GM12878 (cell line): ENCODE results near the gene MROH7. TPM values are rescaled to one million over a fixed set of nuclear protein-coding genes. Genes with fewer than 3 reads are reported as not detected.

Experiments
- ATAC-seq: fragments of 200-7000 bp; cut with Tn5 transposase; 3 replicates; pipeline ENCODE4 v1.9.1; 2020; ENCODE audit warnings: mild to moderate bottlenecking, moderate library complexity
- BruUV-seq: library from RNA; stranded (reverse); fragments of 400-500 nt; replicated peaks from 2 replicates; lab custom pipeline; 2021; lab: Mats Ljungman, UMichigan
- CTCF ChIA-PET: fragments of 300-600 bp; sonication (Branson Sonifier 250); formaldehyde crosslinking; extraction: SDS; loops from one replicate; lab custom pipeline; 2021; ENCODE audit warnings: inconsistent platforms; lab: Yijun Ruan, JAX
- POLR2A ChIA-PET: fragments of 350-600 bp; formaldehyde crosslinking; extraction: SDS; loops from one replicate; lab custom pipeline; 2021; ENCODE audit warnings: inconsistent platforms; lab: Charles Lee
- RAD21 ChIA-PET: fragments of 300-600 bp; sonication (Branson Sonifier 250); formaldehyde crosslinking; loops from one replicate; lab custom pipeline; 2023; ENCODE audit warnings: antibody characterized with exemption; ENCODE audit not compliant: unreplicated experiment; lab: Charles Lee
- SMC1A ChIA-PET: fragments of 300-600 bp; sonication (Branson Sonifier 250); formaldehyde crosslinking; loops from one replicate; lab custom pipeline; 2023; ENCODE audit not compliant: unreplicated experiment, uncharacterized antibody; lab: Charles Lee
- DNase-seq: peaks from one replicate; pipeline ENCODE4 v3.0.0-alpha.2; 2011; ENCODE audit warnings: low read depth, low spot score
- FAIRE-seq: peaks from 3 replicates; lab custom pipeline; 2011; peaks lifted over from hg19 to GRCh38; lab: Jason Lieb, UNC
- H2AFZ ChIP-seq: 2 replicates; pipeline ENCODE4 v1.6.0; 2011; ENCODE audit warnings: low read depth, low read length, control low read depth; ENCODE audit not compliant: control insufficient read depth
- H3K27ac ChIP-seq: 2 replicates; pipeline ENCODE4 v1.5.1; 2011; ENCODE audit warnings: control low read depth; ENCODE audit not compliant: control insufficient read depth, insufficient read depth
- H3K27me3 ChIP-seq, 2 experiments: replicated peaks in 1 of 2; 2 replicates each; pipeline versions ENCODE4 v1.6.0 to v1.6.1; 2011; ENCODE audit warnings: low read length in 1 of 2; ENCODE audit not compliant: control insufficient read depth in 2 of 2, insufficient read depth in 2 of 2
- H3K36me3 ChIP-seq, 2 experiments: 2 replicates each; pipeline ENCODE4 v1.5.1; 2011; ENCODE audit warnings: low read length in 1 of 2; ENCODE audit not compliant: control insufficient read depth in 2 of 2, insufficient read depth in 2 of 2
- H3K4me1 ChIP-seq: 2 replicates; pipeline ENCODE4 v1.6.1; 2011; ENCODE audit warnings: mild to moderate bottlenecking, low read length, moderate library complexity, mixed read lengths; ENCODE audit not compliant: control insufficient read depth, insufficient read depth
- H3K4me2 ChIP-seq: 2 replicates; pipeline ENCODE4 v1.6.0; 2011; ENCODE audit warnings: control low read depth; ENCODE audit not compliant: control insufficient read depth, insufficient read depth
- H3K4me3 ChIP-seq: fragments of 200-600 bp; sonication (generic); 2 replicates; pipeline ENCODE4 v1.5.1; 2016
- H3K79me2 ChIP-seq: 2 replicates; pipeline ENCODE4 v1.6.0; 2011; ENCODE audit warnings: low read length; ENCODE audit not compliant: control insufficient read depth, insufficient read depth
- H3K9ac ChIP-seq: 2 replicates; pipeline ENCODE4 v1.8.0; 2011; ENCODE audit warnings: low read length, control low read depth, mixed read lengths; ENCODE audit not compliant: control insufficient read depth, insufficient read depth
- H3K9me3 ChIP-seq: replicated peaks from 3 replicates; pipeline ENCODE4 v1.5.1; 2011; ENCODE audit warnings: mild to moderate bottlenecking, low read length; ENCODE audit not compliant: control insufficient read depth, insufficient read depth
- H4K20me1 ChIP-seq: 2 replicates; pipeline ENCODE4 v1.6.0; 2011; ENCODE audit not compliant: control insufficient read depth, insufficient read depth
- ASH2L ChIP-seq: fragments of 300-600, 200-600 bp; sonication (generic); IDR thresholded peaks from 2 replicates; pipeline ENCODE4 v1.6.1; 2017; ENCODE audit warnings: low read depth, mild to moderate bottlenecking, borderline replicate concordance
- CHD1 ChIP-seq: IDR thresholded peaks from 2 replicates; pipeline ENCODE4 v1.6.1; 2012; ENCODE audit warnings: low read depth, low read length, improper control_type of control experiment
- CHD2 ChIP-seq: IDR thresholded peaks from 2 replicates; pipeline ENCODE4 v1.6.1; 2011; ENCODE audit warnings: low read depth, low read length, improper control_type of control experiment, borderline replicate concordance
- E4F1 ChIP-seq: fragments of 450-650 bp; IDR thresholded peaks from 2 replicates; pipeline ENCODE4 v1.6.1; 2018; ENCODE audit warnings: borderline replicate concordance, mild to moderate bottlenecking; ENCODE audit not compliant: partially characterized antibody
- FOXM1 ChIP-seq: IDR thresholded peaks from 2 replicates; pipeline ENCODE4 v1.6.1; 2012; ENCODE audit warnings: low read depth, mild to moderate bottlenecking, inconsistent platforms, low read length, moderate library complexity
- IKZF1 ChIP-seq: fragments of 450-650 bp; conservative IDR thresholded peaks from 2 replicates; pipeline ENCODE4 v1.6.1; 2017; ENCODE audit warnings: antibody characterized with exemption, mild to moderate bottlenecking
- IRF3 ChIP-seq: fragments of 450-650 bp; IDR thresholded peaks from 2 replicates; pipeline ENCODE4 v1.6.1; 2014; ENCODE audit warnings: mild to moderate bottlenecking
- LARP7 ChIP-seq: fragments of 450-650 bp; IDR thresholded peaks from 2 replicates; pipeline ENCODE4 v1.6.1; 2017; ENCODE audit warnings: mild to moderate bottlenecking
- NRF1 ChIP-seq: conservative IDR thresholded peaks from 2 replicates; pipeline ENCODE4 v1.6.1; 2011; ENCODE audit warnings: mild to moderate bottlenecking, low read depth, low read length, improper control_type of control experiment
- ZBTB33 ChIP-seq: fragments of 450-650 bp; IDR thresholded peaks from 2 replicates; pipeline ENCODE4 v1.6.1; 2017; ENCODE audit warnings: mild to moderate bottlenecking
- whole genome bisulfite sequencing: methylation state at CpG from one replicate; pipeline ENCODE4 v1.1.6; 2016; ENCODE audit warnings: low lambda C conversion rate; ENCODE audit not compliant: insufficient replicate concordance, insufficient coverage; ENCODE audit errors: missing lambda C conversion rate; 5-methylcytosine and 5-hydroxymethylcytosine counted together
- in situ Hi-C: fragments of 300-500 bp; cut with MboI; formaldehyde crosslinking; loops from 9 replicates; pipeline ENCODE4 v1.14.3; 2018; ENCODE audit warnings: mixed read lengths
- intact Hi-C: fragments of 100-400 bp; cut with micrococcal nuclease; formaldehyde crosslinking; loops from one replicate; pipeline ENCODE4 v1.14.2; 2022; ENCODE audit not compliant: unreplicated experiment
- polyA plus RNA-seq, 11 experiments: library from polyadenylated mRNA; depleted of rRNA in 4 of 11; unstranded in 6 of 11; stranded (reverse) in 5 of 11; fragments of >200 nt; fragmentation: Nextera tagmentation in 4 of 11; fragmentation: Illumina TruSeq in 1 of 11; extraction: Ambion mirVana in 4 of 11; extraction: Trizol in 1 of 11; gene quantifications; 1 replicate in 1 of 11; 2 replicates in 10 of 11; pipeline versions ENCODE4 v1.2.1 to v1.2.3, GENCODE V29; 2011 to 2016; ENCODE audit warnings: inconsistent platforms in 2 of 11, missing spikeins in 2 of 11, low read depth in 1 of 11
- total RNA-seq, 4 experiments: library from RNA; depleted of rRNA in 3 of 4; stranded (reverse); fragments of >200 nt in 3 of 4; fragmentation: Illumina TruSeq in 1 of 4; extraction: Trizol in 1 of 4; gene quantifications; 2 replicates each; pipeline versions ENCODE4 v1.2.1 to v1.2.3, GENCODE V29; 2013 to 2021
- TF ChIP-seq, protein P1 (sequence below): IDR thresholded peaks from 2 replicates; pipeline ENCODE4 v1.6.1; 2012; ENCODE audit warnings: low read depth, low read length, improper control_type of control experiment

The MROH7 gene
- total and polyA plus RNA-seq, 10 of the 15 experiments (the other 5 are each of a cell fraction or from before 2014, with no cell fraction given) = 0.11 TPM; not detected in 9

DNA sequence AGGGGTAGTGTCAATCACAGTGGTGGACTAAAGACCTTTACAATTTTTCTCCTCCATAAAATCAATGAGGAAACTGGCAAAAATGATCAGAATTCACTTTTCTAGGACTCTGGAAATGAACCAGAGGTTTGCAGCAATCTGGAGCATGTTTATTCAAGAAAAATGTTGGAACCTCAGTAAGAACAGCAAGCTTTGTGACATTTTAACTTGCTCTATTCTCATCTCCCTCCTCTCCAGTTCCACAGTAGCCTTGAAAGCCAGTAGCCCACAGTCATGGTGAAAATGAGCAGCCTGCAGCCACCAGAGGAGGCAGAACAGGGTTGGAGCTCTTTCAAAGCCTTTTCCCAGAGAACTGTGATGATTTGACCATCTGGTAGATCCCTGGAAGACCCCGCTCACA is 83.2 kb downstream of the MROH7 start:
- intact Hi-C loops (no loop called here), in situ Hi-C loops (no loop called here)
- FAIRE-seq (no peak), ATAC-seq (no peak), DNase-seq (no peak)
- H3K4me2 ChIP-seq = no peak overlapping the region
- H4K20me1 ChIP-seq = no peaks in the 10 kb centered on the region
- H3K36me3 ChIP-seq = peaks cover 0 to 23% of the 10 kb centered on the region in 2 experiments
- 100% methylated on average over 1 of the region's 1 CpG for WGBS
- H3K79me2 ChIP-seq = no peaks in the 10 kb centered on the region; the same call in 1 of the 2 replicates
- ChIA-PET CTCF (interaction anchor here (0.7 kb wide), 1 partner anchor 85 kb away, joined by 3 read pairs; no protein-coding TSS in a partner anchor), POLR2A (interaction anchor here (1.0 to 1.1 kb wide), 2 partner anchors 8 to 10 kb away, joined by 3 read pairs; no protein-coding TSS in a partner anchor), RAD21 (no interaction called here), SMC1A (interaction anchor here (1.0 kb wide), 1 partner anchor 50 kb away, joined by 3 read pairs; no protein-coding TSS in a partner anchor)
- no peak overlapping the region for H3K9ac ChIP-seq
- H3K4me1 ChIP-seq = no peaks in the 10 kb centered on the region
- no peak overlapping the region for H3K4me3 ChIP-seq
- H3K27ac ChIP-seq = no peak overlapping the region
- no peak overlapping the region for H2AFZ ChIP-seq
- TF ChIP-seq LARP7 (no peak), ZBTB33 (no peak), CHD1 (no peak), FOXM1 (no peak), CHD2 (no peak), E4F1 (no peak), NRF1 (no peak), IKZF1 (no peak), ASH2L (no peak), IRF3 (no peak)
- TF ChIP-seq, protein P1, sequence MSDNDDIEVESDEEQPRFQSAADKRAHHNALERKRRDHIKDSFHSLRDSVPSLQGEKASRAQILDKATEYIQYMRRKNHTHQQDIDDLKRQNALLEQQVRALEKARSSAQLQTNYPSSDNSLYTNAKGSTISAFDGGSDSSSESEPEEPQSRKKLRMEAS = no peak
- no peaks in the 10 kb centered on the region for H3K27me3 ChIP-seq
- BruUV-seq = no TSS peak
- H3K9me3 ChIP-seq = no peaks in the 10 kb centered on the region; the same call in 2 of the 3 replicates
